ENCODE measurements around the gene ZNF480. TPM values are rescaled to one million over a fixed set of nuclear protein-coding genes. Genes with fewer than 3 reads are reported as not detected.
"Not testable (repeated sequence)": the region's sequence is repeated elsewhere in the genome, so short reads cannot be mapped to it uniquely, and the experiment has no call there.

The ZNF480 gene
- 10 to 100 TPM; 12.4 to 22.4 (median 22.0) TPM for polyA plus RNA-seq

GRCh38 chr19:52296773-52297600, at the start of gene ZNF480:
ZNF480 (plus strand) TSS chr19:52297169; CDS start chr19:52300413, 3,244 bp downstream.
- H3K4me1 Mint-ChIP-seq: peaks cover 25 to 33% of the 10 kb centered on the region in 2 donors
- peaks cover 31 to 44% (median 32%) of the 10 kb centered on the region in 3 donors for H3K36me3 Mint-ChIP-seq
- DNase-seq: peak; percentile 85 to 90 (median 89)
- peak within 1 kb of the TSS; percentile 95 to 98 (median 97) for H3K27ac Mint-ChIP-seq
- H3K4me3 Mint-ChIP-seq: peak within 1 kb of the TSS; percentile 94 to 99 (median 98)
- peaks cover 6 to 12% (median 11%) of the 10 kb centered on the region in 3 donors for H3K27me3 Mint-ChIP-seq (ENCODE audit: low read depth in 3 of 3)
- H3K9me3 Mint-ChIP-seq: peaks cover 0 to 24% (median 3%) of the 10 kb centered on the region in 6 donors

DNA sequence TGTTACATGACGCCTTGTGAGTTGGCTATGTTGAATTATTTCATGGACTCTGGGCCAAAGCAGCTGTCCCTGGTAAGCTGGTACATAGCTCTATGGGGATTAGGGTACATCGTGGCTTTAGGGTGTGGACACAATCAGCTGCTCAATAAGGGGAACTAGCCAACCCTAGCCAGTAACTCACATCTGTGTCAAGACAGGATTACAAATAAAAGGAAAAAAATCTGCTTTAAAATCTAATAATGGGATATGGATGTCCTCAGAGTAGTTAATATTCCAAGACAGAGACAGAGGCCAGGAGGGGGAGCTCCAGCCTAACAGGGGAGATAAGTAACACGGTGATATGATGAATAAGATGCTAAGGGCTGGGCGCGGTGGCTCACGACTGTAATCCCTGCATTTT, 48.7 kb upstream of the ZNF480 start:
- Mint-ChIP-seq H3K9me3 (no peaks in the 10 kb centered on the region), H3K36me3 (no peaks in the 10 kb centered on the region), H3K27ac (no peak overlapping the region), H3K4me1 (peaks cover 0 to 1% of the 10 kb centered on the region in 2 donors), H3K4me3 (no peak overlapping the region), H3K27me3 (ENCODE audit: low read depth in 3 of 3) (peaks cover 0 to 7% (median 2%) of the 10 kb centered on the region in 3 donors)
- DNase-seq: peak; percentile 36 to 45 (median 43)

DNA sequence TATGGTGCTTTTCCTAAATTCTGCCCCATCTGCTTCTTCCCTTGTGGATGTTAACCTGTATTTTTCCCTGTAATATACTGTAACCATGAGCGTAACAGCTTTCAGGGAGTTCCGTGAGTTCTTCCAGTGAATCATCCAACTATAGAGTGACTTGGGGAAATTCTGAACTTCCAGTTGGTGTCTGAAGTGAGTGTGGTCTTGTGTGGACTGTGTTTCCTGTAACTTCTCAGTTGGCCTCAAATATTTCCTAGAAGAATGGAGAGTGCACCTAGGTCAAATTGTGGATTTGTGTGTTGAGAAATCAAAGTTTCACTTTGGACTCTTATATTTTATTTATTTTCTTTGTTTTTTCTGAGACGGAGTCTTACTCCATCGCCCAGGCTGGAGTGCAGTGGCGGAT, 38.5 kb upstream of the ZNF480 start:
- Mint-ChIP-seq H3K27ac (no peak overlapping the region), H3K4me3 (no peak overlapping the region), H3K36me3 (no peaks in the 10 kb centered on the region), H3K4me1 (no peaks in the 10 kb centered on the region), H3K27me3 (ENCODE audit: low read depth in 3 of 3) (peaks cover 1 to 9% (median 7%) of the 10 kb centered on the region in 3 donors), H3K9me3 (peaks cover 0 to 1% (median 0%) of the 10 kb centered on the region in 6 donors)
- no peak for DNase-seq

- not testable (repeated sequence) for DNase-seq; H3K4me3 Mint-ChIP-seq; H3K36me3 Mint-ChIP-seq; H3K9me3 Mint-ChIP-seq; H3K27me3 Mint-ChIP-seq (ENCODE audit: low read depth in 3 of 3); H3K27ac Mint-ChIP-seq
- peaks cover 11 to 13% of the 10 kb centered on the region in 2 donors for H3K4me1 Mint-ChIP-seq
Measured at GRCh38 chr19:52265556-52265955, 31.4 kb upstream of the ZNF480 start.

GRCh38 chr19:52269338-52270261, 27.4 kb upstream of the ZNF480 start, which contains the start of gene ZNF766:
ZNF766 (plus strand) TSS chr19:52269587; CDS start chr19:52269614, 27 bp downstream.
- Mint-ChIP-seq H3K27me3 (ENCODE audit: low read depth in 3 of 3) (peaks cover 0 to 7% (median 3%) of the 10 kb centered on the region in 3 donors), H3K4me1 (peaks cover 41 to 48% of the 10 kb centered on the region in 2 donors), H3K9me3 (no peaks in the 10 kb centered on the region), H3K27ac (peak within 1 kb of the TSS; percentile 92 to 98 (median 96)), H3K36me3 (peaks cover 14 to 17% (median 17%) of the 10 kb centered on the region in 3 donors), H3K4me3 (peak within 1 kb of the TSS; percentile 92 to 98 (median 93))
- DNase-seq: peak; percentile 96 to 97 (median 97)

DNA sequence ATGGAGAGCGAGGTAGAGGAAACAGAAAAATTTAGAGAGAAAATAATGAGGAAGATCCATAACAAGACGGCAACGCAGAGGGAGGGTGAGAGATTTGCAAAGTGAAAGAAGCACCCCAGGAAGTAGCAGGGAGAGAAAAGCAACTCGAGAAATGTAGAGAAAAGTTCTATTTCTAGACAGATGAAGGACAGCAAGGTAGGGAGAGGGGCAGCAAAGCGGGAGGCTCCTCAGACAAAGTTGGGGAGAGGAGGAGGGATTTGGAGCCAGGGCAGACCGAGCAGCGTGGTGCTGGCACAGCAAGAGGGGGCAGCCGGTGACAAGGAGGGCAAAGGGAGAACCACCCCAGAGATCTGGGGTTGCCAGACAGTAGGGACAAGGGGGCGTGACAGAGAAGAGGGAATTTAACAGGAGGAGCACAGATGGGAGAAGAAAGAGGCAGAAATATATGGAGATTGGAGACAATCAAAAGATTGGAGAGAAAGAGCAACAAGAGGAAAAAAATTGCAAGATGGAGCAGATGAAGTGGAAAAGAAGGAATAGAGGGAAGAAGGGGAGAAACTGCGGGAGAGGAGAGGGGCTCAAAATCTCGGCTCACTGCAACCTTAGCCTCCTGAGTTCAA, 26.6 kb upstream of the ZNF480 start:
- Mint-ChIP-seq H3K27ac (peak overlapping the region; percentile 92 to 98 (median 96)), H3K27me3 (ENCODE audit: low read depth in 3 of 3) (peaks cover 0 to 7% (median 3%) of the 10 kb centered on the region in 3 donors), H3K9me3 (no peaks in the 10 kb centered on the region), H3K4me1 (peaks cover 45 to 56% of the 10 kb centered on the region in 2 donors), H3K4me3 (peak overlapping the region; percentile 92 to 98 (median 93)), H3K36me3 (peaks cover 14 to 17% (median 17%) of the 10 kb centered on the region in 3 donors)
- DNase-seq: peak; percentile 12 to 26 (median 20)

- peaks cover 0 to 7% (median 2%) of the 10 kb centered on the region in 3 donors for H3K27me3 Mint-ChIP-seq (ENCODE audit: low read depth in 3 of 3)
- peak overlapping the region in 1 of 5 donors; percentile 15 for H3K4me3 Mint-ChIP-seq
- H3K36me3 Mint-ChIP-seq: peaks cover 14 to 27% (median 17%) of the 10 kb centered on the region in 3 donors
- peak overlapping the region in 3 of 6 donors; percentile 29 to 86 (median 32) for H3K27ac Mint-ChIP-seq
- no peaks in the 10 kb centered on the region for H3K9me3 Mint-ChIP-seq
- peaks cover 61 to 84% of the 10 kb centered on the region in 2 donors for H3K4me1 Mint-ChIP-seq
- DNase-seq: no peak
Measured at GRCh38 chr19:52273301-52273700, 23.7 kb upstream of the ZNF480 start.

DNA sequence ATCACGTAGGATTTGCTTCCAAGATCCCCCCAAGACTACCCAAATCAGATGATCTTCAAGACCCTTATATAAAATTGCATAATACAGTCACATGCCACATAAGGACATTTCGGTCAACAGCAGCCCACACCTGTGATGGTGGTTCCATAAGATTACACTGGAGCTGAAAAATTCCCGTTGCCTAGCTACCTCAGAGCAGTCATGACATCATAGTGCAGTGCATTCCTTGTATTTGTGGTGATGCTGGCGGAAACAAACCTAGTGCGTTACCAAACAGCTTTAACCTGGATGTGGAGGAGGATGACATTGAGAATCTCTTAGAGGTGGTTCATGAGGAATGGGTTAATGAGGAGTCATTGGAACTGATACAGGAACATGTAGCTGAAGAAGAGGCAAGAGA, 22.8 kb upstream of the ZNF480 start:
- H3K4me3 Mint-ChIP-seq: no peak overlapping the region
- peak overlapping the region in 2 of 6 donors; percentile 29 to 56 for H3K27ac Mint-ChIP-seq
- no peak for DNase-seq
- H3K9me3 Mint-ChIP-seq: no peaks in the 10 kb centered on the region
- peaks cover 67 to 90% of the 10 kb centered on the region in 2 donors for H3K4me1 Mint-ChIP-seq
- peaks cover 19 to 35% (median 24%) of the 10 kb centered on the region in 3 donors for H3K36me3 Mint-ChIP-seq
- H3K27me3 Mint-ChIP-seq (ENCODE audit: low read depth in 3 of 3): peaks cover 0 to 6% (median 2%) of the 10 kb centered on the region in 3 donors

- DNase-seq: no peak
- H3K4me1 Mint-ChIP-seq: peaks cover 56 to 80% of the 10 kb centered on the region in 2 donors
- peak overlapping the region in 1 of 5 donors; percentile 21 for H3K4me3 Mint-ChIP-seq
Measured at GRCh38 chr19:52275988-52276387, 21.0 kb upstream of the ZNF480 start.

GRCh38 chr19:52277471-52277870, 19.5 kb upstream of the ZNF480 start:
- Mint-ChIP-seq H3K27me3 (ENCODE audit: low read depth in 3 of 3) (peaks cover 0 to 2% (median 0%) of the 10 kb centered on the region in 3 donors), H3K4me1 (peaks cover 47 to 77% of the 10 kb centered on the region in 2 donors), H3K4me3 (no peak overlapping the region), H3K27ac (no peak overlapping the region), H3K36me3 (peaks cover 15 to 36% (median 17%) of the 10 kb centered on the region in 3 donors), H3K9me3 (peaks cover 0 to 4% (median 0%) of the 10 kb centered on the region in 6 donors)
- DNase-seq: no peak

More at GRCh38 chr19:52275988-52276387, 21.0 kb upstream of the ZNF480 start:
- H3K9me3 Mint-ChIP-seq: no peaks in the 10 kb centered on the region
- H3K36me3 Mint-ChIP-seq: peaks cover 16 to 35% (median 19%) of the 10 kb centered on the region in 3 donors
- H3K27me3 Mint-ChIP-seq (ENCODE audit: low read depth in 3 of 3): peaks cover 0 to 2% (median 2%) of the 10 kb centered on the region in 3 donors
- H3K27ac Mint-ChIP-seq: no peak overlapping the region

DNA sequence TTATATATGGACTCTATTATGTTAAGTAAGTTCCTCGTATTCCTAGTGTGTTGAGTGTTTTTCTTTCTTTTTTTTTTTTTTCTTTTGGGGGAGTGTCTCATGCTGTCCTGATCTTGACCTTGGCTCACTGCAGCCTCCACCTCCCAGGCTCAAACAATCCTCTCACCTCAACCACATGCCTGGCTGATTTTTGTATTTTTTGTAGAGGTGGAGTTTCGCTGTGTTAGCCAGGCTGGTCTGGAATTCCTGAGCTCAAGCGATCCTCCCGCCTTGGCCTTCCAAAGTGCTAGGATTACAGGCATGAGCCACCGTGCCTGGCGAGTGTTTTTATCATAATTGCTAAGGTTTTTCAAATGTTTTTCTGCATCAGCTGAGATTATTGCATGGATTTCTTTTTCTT, 10.7 kb upstream of the ZNF480 start:
- no peak overlapping the region for H3K4me3 Mint-ChIP-seq
- H3K27me3 Mint-ChIP-seq (ENCODE audit: low read depth in 3 of 3): peaks cover 0 to 5% (median 0%) of the 10 kb centered on the region in 3 donors
- DNase-seq: no peak
- peaks cover 4 to 18% of the 10 kb centered on the region in 2 donors for H3K4me1 Mint-ChIP-seq
- H3K9me3 Mint-ChIP-seq: peaks cover 0 to 10% (median 3%) of the 10 kb centered on the region in 6 donors
- no peak overlapping the region for H3K27ac Mint-ChIP-seq
- H3K36me3 Mint-ChIP-seq: peaks cover 50 to 67% (median 58%) of the 10 kb centered on the region in 3 donors

DNA sequence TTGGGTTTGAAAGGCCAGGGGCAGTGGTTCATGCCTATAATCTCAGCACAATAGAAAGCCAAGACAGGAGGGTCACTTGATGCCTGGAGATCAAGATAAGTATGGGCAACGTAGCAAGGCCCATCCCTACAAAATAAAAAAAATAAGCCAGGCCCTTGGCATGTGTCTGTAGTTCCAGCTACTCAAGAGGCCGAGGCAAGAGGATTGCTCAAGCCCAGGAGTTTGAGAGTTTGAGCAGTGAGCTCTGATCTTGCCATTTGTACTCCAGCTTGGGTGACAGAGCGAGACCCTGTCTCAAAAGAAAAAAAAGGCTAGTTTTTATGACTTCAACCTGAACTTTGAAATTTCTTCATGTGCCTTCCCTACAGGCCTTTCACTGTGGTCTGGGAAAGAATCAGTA, 5.2 kb upstream of the ZNF480 start:
- peaks cover 0 to 7% (median 3%) of the 10 kb centered on the region in 3 donors for H3K27me3 Mint-ChIP-seq (ENCODE audit: low read depth in 3 of 3)
- DNase-seq: no peak
- H3K36me3 Mint-ChIP-seq: peaks cover 28 to 41% (median 38%) of the 10 kb centered on the region in 3 donors
- H3K4me1 Mint-ChIP-seq: peaks cover 7% of the 10 kb centered on the region in 2 donors
- peak overlapping the region in 1 of 6 donors; percentile 20 for H3K27ac Mint-ChIP-seq
- peaks cover 0 to 13% (median 4%) of the 10 kb centered on the region in 6 donors for H3K9me3 Mint-ChIP-seq
- H3K4me3 Mint-ChIP-seq: no peak overlapping the region

Measured in immature natural killer cell (primary cell).